GM21360 (cell line): ENCODE results near the gene MED13L.

Experiments used
- ATAC-seq: cut with Tn5 transposase; IDR thresholded peaks from one replicate; pipeline ENCODE4 v1.9.1; 2021; ENCODE audit warnings: mild to moderate bottlenecking, moderate library complexity; ENCODE audit not compliant: unreplicated experiment

Gene MED13L

DNA sequence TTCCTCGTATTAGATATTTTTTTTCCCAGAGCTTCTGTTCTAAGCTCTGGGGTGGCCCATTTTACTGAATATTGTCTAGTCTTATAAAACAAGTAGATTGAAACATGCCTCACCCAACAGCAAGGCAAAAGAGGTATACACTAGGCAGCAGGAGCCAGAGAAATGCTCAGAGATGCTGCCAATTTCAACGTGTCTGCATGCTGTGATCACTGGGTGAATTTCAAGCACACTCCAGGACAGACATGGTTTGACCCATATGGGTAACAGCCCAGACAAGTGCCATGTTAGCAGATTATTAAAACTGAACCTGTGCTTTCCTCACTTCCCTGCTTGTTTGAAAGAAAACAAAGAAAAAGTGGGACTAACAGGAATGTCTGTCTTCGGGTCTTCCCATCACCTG lies 321.3 kb downstream of the MED13L start:
- no peak for ATAC-seq

DNA sequence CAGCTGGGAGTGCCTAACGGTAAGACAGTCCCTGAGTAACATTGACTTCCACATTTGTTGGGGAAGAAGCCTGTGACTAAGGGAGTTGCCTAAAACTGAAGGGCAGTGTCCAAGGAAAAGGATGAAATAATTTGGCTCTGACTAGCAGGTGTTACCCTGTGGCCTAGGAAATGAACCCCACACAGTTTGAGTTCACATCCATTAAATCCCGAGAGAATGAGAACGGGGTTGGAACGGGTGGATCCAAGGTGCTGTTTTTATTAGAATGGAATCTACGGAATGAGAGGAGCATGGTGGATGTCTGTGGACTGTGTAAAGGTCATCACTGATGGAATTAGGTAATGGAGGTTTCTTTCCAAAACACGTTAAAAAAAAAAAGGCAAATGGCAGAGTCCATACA lies 324.0 kb downstream of the MED13L start:
- no peak for ATAC-seq

DNA sequence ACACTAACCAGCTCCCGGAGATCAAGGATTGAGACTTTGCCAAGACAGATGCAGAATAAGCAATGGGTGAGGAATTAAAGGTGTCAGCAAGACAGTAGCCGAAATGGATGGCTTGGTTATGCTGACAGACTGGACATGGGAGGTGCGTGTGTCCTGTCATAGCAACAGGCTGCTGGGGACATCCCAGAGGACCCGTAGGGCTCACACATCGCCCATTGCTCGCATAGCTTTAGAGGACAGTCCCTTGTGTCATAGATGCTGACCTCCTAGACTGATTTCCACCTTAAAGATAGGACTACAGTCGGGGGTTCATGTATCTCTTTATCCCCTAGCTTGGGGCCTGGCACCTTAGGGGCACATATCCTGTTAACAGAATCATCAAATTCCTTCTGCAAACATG lies 324.5 kb downstream of the MED13L start:
- ATAC-seq: no peak

DNA sequence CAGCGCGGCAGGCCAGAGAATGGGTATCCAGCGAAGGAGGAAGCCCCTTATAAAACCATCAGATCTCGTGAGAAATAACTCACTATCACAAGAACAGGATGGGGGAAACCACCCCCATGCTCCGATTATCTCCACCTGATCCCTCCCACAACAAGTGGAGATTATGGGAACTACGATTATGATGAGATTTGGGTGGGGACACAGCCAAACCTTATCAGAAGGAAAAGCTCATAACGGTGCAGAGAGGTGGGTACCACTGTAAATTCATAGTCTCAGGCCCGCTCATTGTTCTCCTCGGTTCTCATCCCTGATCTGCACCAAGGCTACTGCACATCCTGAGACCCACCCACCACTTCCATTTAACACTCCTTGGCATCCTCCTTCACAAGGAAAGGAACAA lies 326.5 kb downstream of the MED13L start:
- no peak for ATAC-seq

DNA sequence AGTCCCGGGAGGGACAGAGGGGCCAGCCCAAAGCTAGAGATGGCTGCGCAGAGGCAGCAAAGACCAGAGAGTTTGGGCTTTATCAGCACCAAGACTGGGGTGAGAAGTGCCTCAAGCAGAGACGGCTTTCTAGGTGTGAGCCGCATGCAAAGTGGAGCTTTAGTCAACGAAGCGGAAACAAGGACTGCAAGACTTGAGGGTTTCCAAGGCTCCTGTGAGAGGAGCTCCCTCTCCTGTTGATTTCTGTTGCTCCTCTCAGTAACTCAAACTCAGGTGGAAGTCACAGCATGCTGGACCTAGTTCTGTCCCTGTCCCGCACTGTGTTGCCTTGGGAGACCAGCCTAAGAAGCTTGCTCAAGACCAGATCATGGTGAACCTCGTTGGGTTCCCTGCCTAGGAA lies 327.8 kb downstream of the MED13L start:
- ATAC-seq: no peak

DNA sequence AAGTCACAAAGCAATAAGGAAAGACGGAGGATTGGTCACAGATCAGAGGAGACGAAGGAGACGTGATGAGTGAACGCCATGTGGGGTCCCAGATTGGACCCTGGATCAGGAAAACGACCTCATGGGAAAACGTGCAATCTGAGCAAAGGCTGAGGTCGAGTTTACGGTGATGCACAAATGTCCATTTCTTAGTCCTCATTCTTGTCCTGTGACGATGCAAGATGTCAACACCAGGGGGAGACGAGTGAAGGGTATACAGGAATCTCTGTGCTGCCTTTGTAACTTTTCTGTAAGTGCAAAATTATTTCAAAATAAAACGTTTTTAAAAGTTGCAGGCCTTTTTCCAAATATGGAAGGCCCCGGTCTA lies 329.8 kb downstream of the MED13L start:
- no peak for ATAC-seq

DNA sequence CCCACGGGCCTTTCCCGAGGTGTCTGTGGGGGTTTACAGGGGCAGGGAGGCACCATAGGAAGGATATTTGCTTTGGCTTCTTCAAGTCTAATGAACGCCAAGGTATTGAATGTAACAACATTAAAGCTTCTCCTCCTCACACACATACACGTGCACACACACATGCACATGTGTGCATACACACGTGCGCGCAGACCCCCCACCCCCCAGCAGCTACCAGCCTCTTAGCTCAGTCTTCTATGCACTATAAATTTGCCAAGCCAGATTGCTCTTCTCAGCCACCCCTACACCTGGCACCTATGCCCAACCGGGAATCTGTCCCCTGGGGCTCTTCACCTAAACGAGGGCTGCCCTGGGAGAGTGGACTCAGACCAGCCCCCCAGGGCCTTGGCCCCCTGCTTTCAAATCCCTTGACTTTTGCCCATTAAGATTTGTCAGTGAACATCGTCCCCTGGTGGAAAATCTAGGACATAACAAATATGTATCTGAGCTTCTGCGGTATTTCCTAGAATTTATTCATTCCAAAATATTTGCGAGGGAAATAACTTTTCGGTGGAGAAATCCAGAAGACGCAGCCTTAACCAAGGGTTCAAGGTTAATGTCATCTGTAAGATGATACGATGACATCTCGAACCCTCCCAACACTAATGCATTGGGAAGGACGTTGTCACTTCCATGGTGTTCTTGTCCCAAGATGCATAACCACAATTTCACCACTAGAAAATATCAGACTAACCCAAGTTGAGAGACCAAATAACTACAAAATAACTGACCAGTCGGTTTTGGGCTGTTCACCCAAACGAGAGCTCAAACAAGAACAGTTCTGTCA lies 330.4 kb downstream of the MED13L start:
- no peak for ATAC-seq

DNA sequence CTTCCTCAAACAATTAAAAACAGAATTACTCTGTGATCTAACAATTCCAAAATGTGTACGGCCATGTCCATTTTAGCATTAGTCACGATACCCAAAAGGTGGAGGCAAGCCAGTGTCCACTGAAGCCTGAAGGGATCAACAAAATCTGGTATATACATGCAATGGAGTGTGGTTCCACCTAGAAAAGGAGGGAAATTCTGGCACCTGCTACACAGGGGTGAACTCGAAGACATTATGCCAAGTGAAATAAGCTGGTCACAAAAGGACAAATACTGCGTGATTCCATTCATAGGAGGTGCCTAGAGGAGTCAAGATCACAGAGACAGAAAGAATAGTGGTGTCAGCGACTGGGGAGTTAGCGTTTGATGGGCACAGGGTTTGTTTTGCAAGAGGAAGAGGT lies 331.4 kb downstream of the MED13L start:
- ATAC-seq: no peak

DNA sequence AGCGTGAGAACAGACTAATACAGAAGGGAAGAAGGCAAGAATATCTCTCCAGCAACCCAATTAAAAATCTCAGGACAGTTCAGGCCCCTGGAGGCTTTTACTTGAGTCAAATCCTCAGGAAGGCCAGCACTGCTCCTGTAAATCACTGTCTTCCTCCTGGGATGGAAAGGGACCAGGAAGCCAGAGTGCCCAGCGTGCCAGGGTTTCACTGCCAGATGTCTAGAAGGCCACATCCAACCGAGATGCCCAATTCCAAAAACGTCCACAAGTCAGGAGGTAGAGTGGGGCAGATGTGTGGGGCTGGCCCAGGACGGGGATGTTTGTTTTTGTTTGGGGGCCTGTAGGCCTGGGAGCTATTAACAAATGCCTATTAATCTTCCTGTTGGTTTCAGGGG lies 332.0 kb downstream of the MED13L start:
- ATAC-seq: no peak

DNA sequence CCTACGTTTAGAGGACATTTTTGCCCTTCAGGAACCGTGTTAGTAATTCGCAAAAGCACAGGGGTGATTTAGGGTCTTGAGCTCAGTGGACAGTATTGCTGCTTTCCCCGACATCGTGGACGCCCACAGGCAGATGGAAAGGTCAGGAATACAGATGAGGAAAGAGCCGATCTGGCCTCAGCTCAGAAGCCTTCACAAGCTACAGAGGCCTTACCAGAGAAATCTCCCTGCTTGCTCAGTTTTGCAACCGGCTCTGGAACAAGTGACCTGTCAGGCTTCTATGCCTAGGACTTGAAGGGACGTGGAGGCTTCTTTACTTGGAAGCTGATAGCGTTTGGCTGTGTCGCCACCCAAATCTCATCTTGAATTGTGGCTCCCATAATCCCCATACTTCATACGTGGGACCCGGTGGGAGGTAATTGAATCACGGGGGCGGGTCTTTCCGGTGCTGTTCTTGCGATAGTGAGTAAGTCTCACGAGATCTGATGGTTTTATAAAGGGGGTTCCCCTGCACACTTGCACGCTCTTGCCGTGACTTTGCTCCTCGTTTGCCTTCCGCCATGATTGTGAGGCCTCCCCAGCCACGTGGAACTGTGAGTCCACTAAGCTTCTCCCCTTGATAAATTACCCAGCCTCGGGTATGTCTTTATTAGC lies 332.5 kb downstream of the MED13L start:
- ATAC-seq: no peak

DNA sequence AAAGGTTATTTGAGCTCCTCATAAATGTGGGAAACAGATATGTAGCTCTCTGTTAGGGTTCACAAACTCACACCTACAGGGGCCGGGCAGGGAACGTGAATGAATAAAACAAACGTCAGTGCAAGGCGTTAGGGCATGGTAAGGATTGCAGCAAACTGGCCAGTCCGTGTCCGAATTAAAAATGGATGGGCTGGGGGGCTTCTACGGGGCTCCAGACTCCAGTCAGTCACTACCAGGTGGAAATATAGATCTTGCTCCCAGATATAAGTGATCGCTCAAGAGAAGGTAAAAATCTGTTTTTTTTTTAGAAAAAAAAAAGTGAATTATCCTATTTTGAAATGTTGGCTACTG lies 333.1 kb downstream of the MED13L start:
- ATAC-seq: no peak

DNA sequence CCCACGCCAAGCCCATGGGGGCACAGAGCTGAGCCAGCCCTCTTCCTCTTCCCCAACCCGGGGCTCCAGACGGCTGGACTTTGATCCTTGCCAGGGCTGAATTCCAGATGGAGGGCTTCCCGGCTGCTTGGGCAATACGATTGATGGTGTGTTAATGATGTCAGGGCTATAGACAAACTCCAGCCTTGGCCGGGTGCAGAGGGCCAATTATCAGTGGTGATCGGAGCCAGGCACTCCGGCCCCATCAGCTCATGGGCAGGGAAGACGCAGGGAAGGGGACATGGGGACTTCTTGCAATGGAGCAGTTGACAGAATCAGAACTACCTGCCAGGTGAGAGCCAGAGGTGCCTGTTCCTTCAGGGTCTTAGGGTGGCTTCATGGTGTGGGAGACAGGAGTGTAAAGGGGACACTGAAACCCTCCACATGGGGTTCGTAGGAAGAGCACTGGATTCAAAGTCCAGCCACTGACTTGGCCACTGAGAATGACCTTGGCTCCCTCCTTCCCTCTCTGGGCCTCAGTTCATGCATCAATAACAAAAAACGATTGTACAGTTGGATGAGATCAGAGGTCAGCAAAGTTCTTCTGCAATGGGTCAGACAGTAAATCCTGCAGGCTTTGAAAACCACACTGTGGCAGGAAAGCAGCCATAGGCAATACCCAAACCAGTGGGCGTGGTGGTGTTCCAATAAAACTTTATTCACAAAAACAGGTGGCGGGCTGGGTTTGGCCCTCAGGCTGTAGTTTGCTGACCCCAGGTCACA lies 333.7 kb downstream of the MED13L start:
- ATAC-seq: no peak

DNA sequence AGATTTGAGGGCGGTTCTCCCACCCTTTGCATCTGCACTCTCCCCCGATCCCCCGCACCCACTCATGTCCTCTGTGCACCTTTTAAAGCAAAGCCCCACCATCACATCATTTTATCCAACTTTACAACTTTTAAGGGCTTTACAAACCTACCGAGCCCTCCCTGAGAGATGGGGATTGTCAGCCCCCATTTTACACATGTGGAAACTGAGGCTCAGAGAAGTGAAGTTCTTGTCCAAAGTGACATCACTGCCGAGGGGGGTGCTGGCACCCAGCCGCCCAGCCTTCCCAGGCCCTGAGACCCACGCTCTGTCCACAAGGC lies 334.2 kb downstream of the MED13L start:
- ATAC-seq: no peak

DNA sequence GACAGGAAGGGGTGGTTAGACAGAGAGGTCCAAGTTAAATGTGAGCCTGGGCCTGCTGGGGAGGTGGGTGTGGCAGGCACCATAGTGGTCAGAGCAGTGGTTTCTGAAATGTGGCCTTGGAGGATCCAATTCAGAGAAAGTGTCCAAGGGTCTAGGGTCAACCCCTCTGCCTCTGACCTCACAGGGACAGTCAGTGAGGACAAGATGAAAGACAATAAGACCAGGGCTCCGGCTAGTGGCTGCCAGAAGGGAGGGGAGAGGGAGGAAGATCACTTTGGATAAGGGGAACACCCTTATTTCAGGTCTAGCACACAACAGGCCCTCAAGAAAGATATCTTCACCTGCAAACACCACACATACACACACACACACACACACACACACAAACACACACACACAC lies 335.1 kb downstream of the MED13L start:
- no peak for ATAC-seq

DNA sequence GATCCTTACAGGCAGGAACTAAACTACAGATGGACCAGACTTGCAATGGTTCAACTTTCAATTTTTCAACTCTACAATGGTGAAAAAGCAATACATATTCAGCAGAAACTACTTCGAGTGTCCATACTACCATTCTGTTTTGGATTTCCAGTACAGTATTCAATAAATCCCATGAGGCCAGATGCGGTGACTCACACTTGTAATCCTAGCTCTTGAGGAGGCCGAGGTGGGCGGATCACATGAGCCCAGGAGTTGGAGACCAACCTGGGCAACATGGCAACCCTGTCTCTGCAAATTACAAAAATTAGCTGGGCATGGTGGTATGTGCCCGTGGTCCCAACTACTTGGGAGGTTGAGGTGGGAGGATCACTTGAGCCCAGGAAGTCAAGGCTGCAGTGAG lies 336.1 kb downstream of the MED13L start:
- no peak for ATAC-seq

DNA sequence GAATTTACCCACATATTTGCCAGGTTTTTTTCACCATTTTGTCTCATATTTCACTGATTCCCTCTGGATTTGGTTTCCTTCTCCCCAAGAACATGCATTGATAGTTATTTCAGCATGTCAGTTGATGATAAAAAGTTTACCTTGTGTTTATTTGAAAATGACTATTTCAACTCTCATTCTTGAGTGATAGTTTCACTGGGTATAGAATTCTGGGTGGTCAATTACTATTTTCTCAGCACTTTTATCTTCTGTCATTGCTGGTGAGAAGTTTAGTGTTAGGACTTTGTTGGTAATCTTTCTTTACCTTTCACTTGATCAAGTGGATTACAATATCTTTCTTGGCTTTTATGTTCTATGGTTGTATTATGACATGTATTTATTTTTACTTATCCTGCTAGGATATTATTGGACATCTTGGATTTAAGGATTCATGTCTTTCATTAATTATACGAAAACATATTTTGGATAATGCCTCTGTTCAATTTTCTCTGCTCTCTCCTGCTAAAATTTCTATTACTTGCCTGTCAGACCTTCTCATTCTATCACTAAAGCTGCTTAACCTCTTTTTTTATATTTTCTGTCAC lies 338.6 kb downstream of the MED13L start:
- no peak for ATAC-seq

DNA sequence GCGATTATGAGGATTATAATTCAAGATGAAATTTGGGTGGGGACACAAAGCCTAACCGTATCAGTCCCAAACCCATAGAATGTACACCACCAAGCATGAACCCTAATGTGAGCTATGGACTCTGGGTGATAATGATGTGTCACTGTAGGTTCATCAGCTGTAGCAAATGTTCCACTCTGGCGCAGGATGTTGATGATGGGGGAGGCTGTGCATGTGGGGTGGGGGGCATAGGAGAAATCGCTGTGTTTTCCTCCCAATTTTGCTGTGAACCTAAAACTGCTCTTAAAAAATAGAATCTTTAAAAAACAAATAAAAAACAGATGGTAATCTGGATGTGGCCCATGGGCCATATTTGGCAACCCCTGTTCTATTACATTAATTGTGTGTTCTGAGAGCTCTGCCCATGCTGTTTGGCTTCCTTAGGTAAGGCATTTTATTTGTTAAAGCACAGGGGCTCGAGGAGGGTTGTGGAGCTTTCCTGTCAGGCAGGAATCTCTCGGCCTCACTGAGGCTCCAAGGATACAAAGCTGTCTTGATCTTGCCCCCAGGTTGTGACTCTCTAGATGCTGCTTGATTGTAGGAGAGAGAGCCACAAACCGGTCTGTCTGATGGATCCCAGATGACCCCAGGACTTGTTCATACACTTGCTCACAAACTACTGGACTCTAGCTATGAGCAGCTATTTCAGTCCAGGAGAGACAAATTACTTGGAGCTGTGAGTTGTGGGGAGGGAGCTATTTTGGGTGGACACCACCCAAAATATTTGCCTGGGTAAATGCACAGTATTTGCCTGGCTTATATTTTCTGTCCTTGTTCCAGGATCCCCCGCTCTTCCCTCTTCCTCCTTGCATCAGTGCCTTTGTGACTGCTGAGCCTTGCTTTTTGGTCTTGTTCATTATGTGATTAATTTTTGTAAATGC lies 340.2 kb downstream of the MED13L start:
- ATAC-seq: no peak

DNA sequence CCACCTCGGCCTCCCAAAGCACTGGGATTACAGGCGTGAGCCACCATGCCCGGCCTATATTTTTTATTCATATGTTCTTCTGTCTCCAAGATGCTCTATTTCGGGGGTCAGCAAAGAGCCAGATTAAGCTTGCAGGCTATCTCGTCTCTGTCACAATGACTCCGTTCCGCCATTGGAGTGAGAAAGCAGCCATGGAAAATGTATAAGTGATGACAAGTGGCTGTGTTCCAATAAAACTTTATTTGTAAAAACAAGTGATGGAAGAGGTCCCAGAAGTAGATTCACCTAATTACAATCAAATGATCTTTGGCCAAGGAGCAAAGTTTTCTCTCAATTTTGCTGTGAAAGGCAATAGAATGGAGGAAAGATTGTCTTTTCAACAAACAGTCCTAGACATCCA lies 342.6 kb downstream of the MED13L start:
- no peak for ATAC-seq

DNA sequence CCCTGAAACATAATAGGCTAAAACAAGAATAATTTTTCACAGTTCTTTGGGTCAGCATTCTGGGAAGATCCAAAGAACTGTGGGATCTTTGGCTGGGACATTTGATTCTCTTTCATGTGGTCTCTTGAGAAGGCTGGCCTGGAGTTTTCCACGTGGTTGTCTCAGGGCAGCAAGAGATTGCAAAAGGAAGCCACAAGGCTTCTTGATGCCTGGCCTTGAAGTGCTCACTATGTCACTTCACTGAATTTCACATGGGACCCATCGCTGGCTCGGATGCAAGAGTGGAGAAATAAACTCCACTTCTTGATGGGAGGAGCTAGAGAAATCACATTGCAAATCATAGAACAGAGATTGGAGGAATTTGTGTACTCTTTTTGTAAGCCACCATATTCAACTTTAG lies 343.4 kb downstream of the MED13L start:
- no peak for ATAC-seq

DNA sequence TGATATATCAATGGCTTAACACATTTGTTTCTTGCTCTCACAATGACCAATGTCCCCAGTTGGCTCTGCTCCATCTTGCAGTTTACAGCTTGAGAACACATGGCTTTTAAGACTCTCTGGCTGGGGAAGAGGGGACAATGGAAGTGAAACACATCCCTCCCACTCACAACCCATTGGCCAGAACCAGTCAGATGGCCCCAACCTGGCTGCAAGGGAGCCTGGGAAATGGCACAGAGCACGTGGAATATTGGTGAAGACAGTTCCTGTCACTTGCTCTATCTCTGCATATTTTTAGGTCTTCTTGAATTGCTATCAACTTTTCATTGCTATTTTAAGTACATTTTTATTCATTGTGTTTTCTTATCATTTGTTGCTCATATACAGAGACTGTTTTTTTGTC lies 345.4 kb downstream of the MED13L start:
- ATAC-seq: no peak

DNA sequence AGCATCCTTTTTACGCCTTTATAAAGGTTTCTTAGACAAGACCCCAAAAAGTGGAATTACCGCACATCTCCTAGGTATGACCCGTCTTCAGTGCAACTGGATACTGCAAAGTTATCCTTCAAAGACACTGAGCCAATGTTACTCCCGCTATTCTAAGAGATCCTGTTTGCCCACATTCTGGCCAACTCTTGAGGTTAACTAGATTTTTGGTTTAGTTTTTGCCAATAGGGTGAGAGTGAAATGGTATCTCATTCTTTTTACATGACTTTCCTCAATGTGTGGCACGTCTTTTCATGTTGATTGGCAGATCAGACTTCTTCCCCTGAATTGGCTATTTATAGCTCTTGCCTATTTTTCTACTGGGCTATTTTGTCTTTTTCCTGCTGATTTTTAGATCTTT lies 347.2 kb downstream of the MED13L start:
- ATAC-seq: no peak
